ENCODE results near the gene PNRC1. TPM values are rescaled to one million over a fixed set of nuclear protein-coding genes. Genes with fewer than 3 reads are reported as not detected.

Gene PNRC1
- total RNA-seq, 4 donors from 2014 or later: 97.3 to 176 (median 102) TPM

DNA sequence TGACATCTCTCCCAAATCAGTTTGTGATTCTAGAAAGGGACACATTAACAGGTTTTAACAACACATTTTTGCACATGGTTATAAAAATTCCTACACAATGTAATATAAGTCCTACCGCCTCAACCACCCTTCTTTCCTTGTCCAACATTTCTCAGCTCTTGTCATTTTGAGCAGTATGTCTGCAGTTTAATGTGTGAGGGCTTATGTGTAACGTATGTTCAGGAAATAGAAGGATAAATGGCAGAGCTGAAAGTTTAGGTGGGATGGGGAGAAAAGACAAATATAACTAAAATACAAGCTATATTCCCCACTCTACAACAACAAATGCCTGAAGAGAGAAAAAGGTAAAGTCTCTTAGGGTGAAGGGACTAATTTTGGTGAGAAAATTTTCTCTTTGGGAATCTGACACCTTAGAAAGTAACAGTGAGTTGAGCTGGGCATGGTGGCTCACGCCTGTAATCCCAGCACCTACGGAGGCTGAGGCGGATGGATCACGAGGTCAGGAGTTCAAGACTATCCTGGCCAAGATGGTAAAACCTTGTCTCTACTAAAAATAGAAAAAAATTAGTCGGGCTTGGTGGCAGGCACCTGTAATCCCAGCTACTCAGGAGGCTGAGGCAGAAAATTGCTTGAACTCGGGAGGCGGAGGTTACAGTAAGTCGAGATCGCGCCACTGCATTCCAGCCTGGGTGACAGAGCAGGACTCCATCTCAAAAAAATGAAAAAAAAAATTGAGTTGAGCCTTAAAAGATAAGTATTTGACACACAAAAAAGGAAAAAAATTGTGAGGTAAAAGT is 5.1 kb downstream of the PNRC1 start:
- Histone ChIP-seq H3K27ac (no peak overlapping the region), H3K36me3 (peaks cover 0 to 26% (median 4%) of the 10 kb centered on the region in 3 donors), H3K9me3 (no peaks in the 10 kb centered on the region), H3K4me3 (no peak overlapping the region), H3K27me3 (no peaks in the 10 kb centered on the region), H3K4me1 (peaks cover 0 to 8% (median 0%) of the 10 kb centered on the region in 4 donors)
- no peak for TF ChIP-seq POLR2A (IDR thresholded peaks at IDR 0.05)
- DNase-seq: no peak

DNA sequence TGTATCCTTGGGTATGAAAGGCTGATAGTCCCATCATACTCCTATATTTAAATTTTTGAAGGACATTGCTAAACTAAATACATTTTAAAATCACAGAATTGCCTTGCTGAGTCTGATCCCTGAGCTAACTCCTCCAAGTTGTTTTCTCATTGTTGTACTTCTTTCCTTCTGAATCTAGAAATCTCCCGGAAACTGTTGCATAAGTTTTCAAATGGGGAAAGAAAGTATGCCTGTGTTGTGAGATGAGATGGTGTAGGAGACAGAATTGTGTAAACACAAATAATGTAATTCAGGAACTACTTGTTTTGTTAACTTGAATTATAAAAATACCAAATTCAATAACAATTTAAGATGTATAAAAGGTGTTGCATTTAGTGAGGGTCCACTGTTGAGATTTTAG is 7.3 kb downstream of the PNRC1 start:
- Histone ChIP-seq H3K27ac (no peak overlapping the region), H3K9me3 (no peaks in the 10 kb centered on the region), H3K4me1 (peaks cover 0 to 8% (median 0%) of the 10 kb centered on the region in 4 donors), H3K27me3 (no peaks in the 10 kb centered on the region), H3K36me3 (peaks cover 0 to 26% (median 4%) of the 10 kb centered on the region in 3 donors), H3K4me3 (no peak overlapping the region)
- DNase-seq: no peak
- TF ChIP-seq POLR2A (IDR thresholded peaks at IDR 0.05): no peak
- TF ChIP-seq, protein P1, sequence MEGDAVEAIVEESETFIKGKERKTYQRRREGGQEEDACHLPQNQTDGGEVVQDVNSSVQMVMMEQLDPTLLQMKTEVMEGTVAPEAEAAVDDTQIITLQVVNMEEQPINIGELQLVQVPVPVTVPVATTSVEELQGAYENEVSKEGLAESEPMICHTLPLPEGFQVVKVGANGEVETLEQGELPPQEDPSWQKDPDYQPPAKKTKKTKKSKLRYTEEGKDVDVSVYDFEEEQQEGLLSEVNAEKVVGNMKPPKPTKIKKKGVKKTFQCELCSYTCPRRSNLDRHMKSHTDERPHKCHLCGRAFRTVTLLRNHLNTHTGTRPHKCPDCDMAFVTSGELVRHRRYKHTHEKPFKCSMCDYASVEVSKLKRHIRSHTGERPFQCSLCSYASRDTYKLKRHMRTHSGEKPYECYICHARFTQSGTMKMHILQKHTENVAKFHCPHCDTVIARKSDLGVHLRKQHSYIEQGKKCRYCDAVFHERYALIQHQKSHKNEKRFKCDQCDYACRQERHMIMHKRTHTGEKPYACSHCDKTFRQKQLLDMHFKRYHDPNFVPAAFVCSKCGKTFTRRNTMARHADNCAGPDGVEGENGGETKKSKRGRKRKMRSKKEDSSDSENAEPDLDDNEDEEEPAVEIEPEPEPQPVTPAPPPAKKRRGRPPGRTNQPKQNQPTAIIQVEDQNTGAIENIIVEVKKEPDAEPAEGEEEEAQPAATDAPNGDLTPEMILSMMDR (IDR thresholded peaks at IDR 0.05): no peak

DNA sequence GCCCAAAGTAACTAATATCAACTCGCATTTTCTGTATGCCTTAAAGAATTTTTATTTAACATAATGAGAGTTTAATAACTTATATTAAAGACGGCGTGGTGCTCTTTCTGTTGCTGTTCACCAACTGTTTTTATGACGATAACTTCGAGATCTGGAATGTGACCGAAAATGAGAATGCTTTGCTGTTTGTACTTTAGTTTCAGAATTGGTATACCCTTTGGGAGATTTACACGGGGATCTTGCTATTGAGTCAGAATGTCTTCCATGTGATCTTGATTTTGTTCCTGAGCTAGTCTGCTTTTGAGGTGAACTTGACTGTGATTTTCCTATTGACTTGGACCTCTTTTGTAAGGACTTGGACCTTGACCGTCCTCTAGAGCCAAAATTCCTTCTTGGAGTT is 17.9 kb downstream of the PNRC1 start:
- H3K4me1 ChIP-seq: no peaks in the 10 kb centered on the region
- TF ChIP-seq, protein P1 (IDR thresholded peaks at IDR 0.05): no peak
- TF ChIP-seq POLR2A (IDR thresholded peaks at IDR 0.05): no peak
- H3K27ac ChIP-seq: no peak overlapping the region
- H3K36me3 ChIP-seq: no peaks in the 10 kb centered on the region
- no peaks in the 10 kb centered on the region for H3K27me3 ChIP-seq
- no peak overlapping the region for H3K4me3 ChIP-seq
- no peaks in the 10 kb centered on the region for H3K9me3 ChIP-seq
- no peak for DNase-seq

DNA sequence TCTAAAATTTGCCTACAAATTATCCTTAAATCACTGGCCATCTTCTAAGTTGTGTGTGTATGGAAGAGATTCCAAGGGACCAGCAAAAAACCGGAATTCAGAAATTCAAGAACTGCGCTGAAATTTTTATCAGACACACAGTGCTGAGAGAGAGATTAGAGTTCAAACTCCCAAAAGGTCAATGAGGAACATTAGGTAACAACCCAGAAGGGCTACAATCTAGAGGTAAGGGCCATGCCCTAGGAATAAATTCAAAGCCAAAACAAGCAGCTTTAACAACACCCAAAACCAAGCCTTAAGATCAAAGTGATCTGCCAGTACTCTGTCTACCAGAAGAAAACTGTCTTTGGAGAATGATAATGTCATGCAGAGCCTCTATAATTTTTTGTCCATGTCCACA is 19.6 kb downstream of the PNRC1 start:
- DNase-seq: no peak
- Histone ChIP-seq H3K4me3 (no peak overlapping the region), H3K36me3 (no peaks in the 10 kb centered on the region), H3K4me1 (no peaks in the 10 kb centered on the region), H3K27ac (no peak overlapping the region), H3K9me3 (no peaks in the 10 kb centered on the region), H3K27me3 (no peaks in the 10 kb centered on the region)
- no peak for TF ChIP-seq POLR2A (IDR thresholded peaks at IDR 0.05)
- TF ChIP-seq, protein P1 (IDR thresholded peaks at IDR 0.05): no peak

DNA sequence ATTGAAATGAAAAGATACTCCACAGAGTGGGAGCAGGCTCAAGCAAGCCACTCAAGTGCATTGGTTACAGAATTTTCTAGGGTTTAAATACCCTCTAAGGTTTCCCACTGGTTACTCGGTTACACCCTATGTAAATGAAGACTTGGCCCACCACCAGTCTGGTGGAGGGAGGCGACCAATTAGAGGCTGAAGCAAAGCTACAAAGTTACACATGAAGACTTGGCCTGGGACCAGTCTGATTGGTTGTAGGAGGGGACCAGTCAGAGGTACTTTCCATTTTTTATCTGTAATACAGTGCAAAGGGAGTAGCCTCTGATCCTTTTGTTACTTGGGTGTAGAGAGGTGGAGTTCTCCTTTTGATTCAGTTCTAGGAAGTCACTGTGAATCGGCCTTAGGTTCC is 29.7 kb downstream of the PNRC1 start:
- TF ChIP-seq, protein P1 (IDR thresholded peaks at IDR 0.05): no peak
- no peak for TF ChIP-seq POLR2A (IDR thresholded peaks at IDR 0.05)
- no peaks in the 10 kb centered on the region for H3K36me3 ChIP-seq
- DNase-seq: no peak

DNA sequence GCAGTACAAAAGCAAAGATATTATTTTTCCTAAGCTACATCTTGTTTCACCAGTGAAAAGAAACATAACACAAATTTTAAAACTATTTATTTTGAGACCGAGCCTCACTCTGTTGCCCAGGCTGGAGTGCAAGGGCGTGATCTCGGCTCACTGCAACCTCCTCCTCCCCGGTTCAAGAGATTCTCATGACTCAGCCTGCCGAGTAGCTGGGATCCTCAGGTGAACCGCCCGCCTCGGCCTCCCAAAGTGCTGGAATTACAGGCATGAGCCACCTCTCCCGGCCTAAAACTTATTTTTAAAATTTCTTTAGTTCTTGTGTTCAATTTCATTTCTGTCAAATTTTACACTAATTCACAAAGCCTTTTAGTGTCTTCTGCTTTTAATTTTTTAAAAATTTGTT is 31.4 kb downstream of the PNRC1 start:
- Histone ChIP-seq H3K27ac (no peak overlapping the region), H3K9me3 (no peaks in the 10 kb centered on the region), H3K4me3 (no peak overlapping the region), H3K27me3 (no peaks in the 10 kb centered on the region), H3K4me1 (peaks cover 0 to 2% (median under 1%) of the 10 kb centered on the region in 4 donors), H3K36me3 (no peaks in the 10 kb centered on the region)
- TF ChIP-seq, protein P1 (IDR thresholded peaks at IDR 0.05): no peak
- DNase-seq: no peak

More for the DNA sequence above, 29.7 kb downstream of the PNRC1 start:
- no peaks in the 10 kb centered on the region for H3K9me3 ChIP-seq
- H3K27me3 ChIP-seq: no peaks in the 10 kb centered on the region
- H3K4me1 ChIP-seq: no peaks in the 10 kb centered on the region
- H3K27ac ChIP-seq: no peak overlapping the region
- H3K4me3 ChIP-seq: no peak overlapping the region
